ENCODE results near the gene CCR9. TPM values are rescaled to one million over a fixed set of nuclear protein-coding genes. Genes with fewer than 3 reads are reported as not detected.

The CCR9 gene
- total RNA-seq, 2 donors from 2014 or later: 0.13 TPM; not detected in 1

- H3K27ac ChIP-seq: no peak overlapping the region
- intact Hi-C loops (cut with DNase I): no loop called here
Observed at GRCh38 chr3:45948881-45949280, 62.5 kb downstream of the CCR9 start.

GRCh38 chr3:45949432-45949831 lies 63.1 kb downstream of the CCR9 start:
- H3K27ac ChIP-seq: no peak overlapping the region
- no peak overlapping the region for H3K9ac ChIP-seq (ENCODE audit: low read depth in 2 of 2, low read length in 2 of 2)
- intact Hi-C loops (cut with DNase I): no loop called here
- H3K36me3 ChIP-seq: peaks cover 18% of the 10 kb centered on the region
- H3K27me3 ChIP-seq: no peaks in the 10 kb centered on the region
- no peaks in the 10 kb centered on the region for H3K9me3 ChIP-seq
- no peak for TF ChIP-seq CTCF (IDR thresholded peaks at IDR 0.05)
- DNase-seq: no peak
- H3K4me3 ChIP-seq: no peak overlapping the region
- no peaks in the 10 kb centered on the region for H3K4me1 ChIP-seq

More at GRCh38 chr3:45948881-45949280, 62.5 kb downstream of the CCR9 start:
- H3K36me3 ChIP-seq: peaks cover 13% of the 10 kb centered on the region
- H3K4me1 ChIP-seq: no peaks in the 10 kb centered on the region
- no peaks in the 10 kb centered on the region for H3K9me3 ChIP-seq
- H3K9ac ChIP-seq (ENCODE audit: low read depth in 2 of 2, low read length in 2 of 2): no peak overlapping the region
- TF ChIP-seq CTCF (IDR thresholded peaks at IDR 0.05): no peak
- H3K4me3 ChIP-seq: no peak overlapping the region
- no peak for DNase-seq
- no peaks in the 10 kb centered on the region for H3K27me3 ChIP-seq

GRCh38 chr3:45950131-45950530 lies 63.8 kb downstream of the CCR9 start:
- Histone ChIP-seq H3K4me1 (no peaks in the 10 kb centered on the region), H3K4me3 (no peak overlapping the region), H3K36me3 (peaks cover 19% of the 10 kb centered on the region), H3K9ac (ENCODE audit: low read depth in 2 of 2, low read length in 2 of 2) (no peak overlapping the region), H3K27me3 (no peaks in the 10 kb centered on the region), H3K9me3 (no peaks in the 10 kb centered on the region), H3K27ac (peak overlapping the region; percentile 18)
- DNase-seq: no peak
- intact Hi-C loops (cut with DNase I): no loop called here
- TF ChIP-seq CTCF (IDR thresholded peaks at IDR 0.05): no peak

GRCh38 chr3:45950686-45951600 lies 64.6 kb downstream of the CCR9 start:
- no peaks in the 10 kb centered on the region for H3K4me1 ChIP-seq
- TF ChIP-seq CTCF (IDR thresholded peaks at IDR 0.05): no peak
- DNase-seq: no peak
- no peaks in the 10 kb centered on the region for H3K9me3 ChIP-seq
- no peaks in the 10 kb centered on the region for H3K27me3 ChIP-seq
- H3K9ac ChIP-seq (ENCODE audit: low read depth in 2 of 2, low read length in 2 of 2): no peak overlapping the region
- H3K36me3 ChIP-seq: peaks cover 19% of the 10 kb centered on the region
- intact Hi-C loops (cut with DNase I): no loop called here
- no peak overlapping the region for H3K4me3 ChIP-seq
- H3K27ac ChIP-seq: no peak overlapping the region

GRCh38 chr3:45951946-45952345 lies 65.6 kb downstream of the CCR9 start:
- intact Hi-C loops (cut with DNase I): no loop called here
- Histone ChIP-seq H3K4me1 (no peaks in the 10 kb centered on the region), H3K36me3 (peaks cover 19% of the 10 kb centered on the region), H3K9me3 (no peaks in the 10 kb centered on the region), H3K27me3 (no peaks in the 10 kb centered on the region), H3K9ac (ENCODE audit: low read depth in 2 of 2, low read length in 2 of 2) (no peak overlapping the region), H3K27ac (no peak overlapping the region), H3K4me3 (no peak overlapping the region)
- no peak for TF ChIP-seq CTCF (IDR thresholded peaks at IDR 0.05)
- no peak for DNase-seq

All from colonic mucosa (tissue), 4 donors.